Measurements from ENCODE around the gene PVALEF. TPM values are rescaled to one million over a fixed set of nuclear protein-coding genes. Genes with fewer than 3 reads are reported as not detected.

Gene PVALEF
- total and polyA plus RNA-seq, 2 of the 8 experiments (the other 6 are each of a cell fraction or from before 2014, with no cell fraction given), result 0.03 TPM; not detected in 1

DNA sequence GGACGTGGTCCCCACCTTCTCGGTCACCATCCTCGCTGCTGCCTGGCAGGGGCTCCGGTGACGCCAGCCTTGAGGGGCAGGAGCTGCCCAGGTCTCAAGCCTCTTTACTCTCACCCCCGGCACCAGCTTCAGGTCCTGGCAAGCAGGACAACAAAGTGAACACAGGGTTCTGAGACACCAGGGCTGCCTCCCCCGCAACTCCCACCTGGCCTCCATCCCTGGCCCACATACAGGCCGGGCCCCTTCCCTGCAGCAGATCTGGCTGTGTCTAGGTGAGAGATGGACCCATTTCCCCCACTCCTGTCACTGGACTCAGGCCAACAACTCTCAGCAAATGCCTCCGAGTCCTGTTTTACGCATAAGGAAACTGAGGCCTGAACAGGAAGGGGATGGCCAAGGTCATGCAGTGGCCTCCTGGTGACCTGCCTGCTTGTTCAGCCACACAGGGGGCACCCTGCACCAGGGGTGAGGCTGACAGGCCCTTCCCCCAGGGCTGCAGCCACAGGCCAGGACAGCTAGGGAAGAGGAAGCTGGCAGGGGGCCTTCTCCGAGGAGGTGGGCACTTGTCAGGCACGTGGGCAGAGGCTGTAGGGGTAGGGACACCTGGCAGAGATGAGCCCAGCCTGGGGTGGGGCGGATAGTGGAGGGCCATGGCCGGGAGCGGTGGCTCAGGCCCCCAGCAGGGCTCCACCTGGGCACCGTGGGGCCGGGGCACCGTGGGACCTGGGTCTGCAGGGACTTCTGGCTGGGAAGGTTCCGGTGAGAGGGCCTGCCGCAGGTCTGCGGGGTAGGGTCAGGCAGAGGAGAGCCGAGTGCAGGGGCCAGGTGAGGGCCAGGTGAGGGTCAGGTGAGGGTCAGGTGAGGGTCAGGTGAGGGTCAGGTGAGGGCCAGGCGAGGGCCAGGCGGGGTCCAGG is 46.7 kb upstream of the PVALEF start:
- no peak overlapping the region for H2BK120ac ChIP-seq (replicated peaks; ENCODE audit: low read depth, low read length)
- peak overlapping the region in 2 of 4 experiments; percentile 26 to 66; a peak in 4 of 8 replicates for H3K4me3 ChIP-seq (ENCODE audit: extremely low read depth in 1 of 4, insufficient read depth in 2 of 4, low read depth in 3 of 4, low read length in 4 of 4)
- H2BK15ac ChIP-seq (ENCODE audit: low read length), result no peak overlapping the region
- no peak overlapping the region for H2AK5ac ChIP-seq (ENCODE audit: low read depth, low read length)
- no peak overlapping the region for H3K14ac ChIP-seq (ENCODE audit: insufficient read length)
- ChIA-PET CTCF (ENCODE audit: partially characterized antibody) (no interaction called here), POLR2A (ENCODE audit: partially characterized antibody) (interaction anchor here (0.7 to 2.3 kb wide), 3 partner anchors 13 to 395 kb away, joined by 3 to 8 read pairs (median 4); partner anchors contain the start of gene ACTG1)
- H3K9ac ChIP-seq (replicated peaks in 1 of 4; ENCODE audit: extremely low read depth in 1 of 4, low read depth in 3 of 4, low read length in 3 of 4), result no peak overlapping the region; a peak in 2 of 7 replicates
- H3K23ac ChIP-seq (ENCODE audit: insufficient read length), result no peak overlapping the region
- no peak overlapping the region for H3K18ac ChIP-seq (ENCODE audit: extremely low read depth, low read length)
- FAIRE-seq, result no peak
- no peak overlapping the region for H2BK20ac ChIP-seq (ENCODE audit: low read length)
- no peak for DNase-seq (ENCODE audit: low read depth in 1 of 2, low spot score in 2 of 2)
- 0 out of 2 replicates have a peak overlapping the region, but pooled peaks have one; percentile 0 for H2BK12ac ChIP-seq (ENCODE audit: low read depth, low read length)
- 76% methylated on average over 22 of the region's 24 CpGs; no CpG with 5 or more reads in 1 of the 2 experiments for WGBS, 2 experiments (ENCODE audit: extremely low coverage in 1 of 2, insufficient coverage in 1 of 2, insufficient read length in 1 of 2, insufficient replicate concordance in 2 of 2, low coverage in 1 of 2, low lambda C conversion rate in 2 of 2, missing lambda C conversion rate in 1 of 2)
- H3K27me3 ChIP-seq (replicated peaks in 1 of 4; ENCODE audit: control insufficient read depth in 3 of 4, extremely low read depth in 1 of 4, insufficient read depth in 3 of 4, low read length in 3 of 4), result peaks cover 0 to 11% (median 7%) of the 10 kb centered on the region in 4 experiments; a peak in 3 of 7 replicates
- TF ChIP-seq, protein P1, sequence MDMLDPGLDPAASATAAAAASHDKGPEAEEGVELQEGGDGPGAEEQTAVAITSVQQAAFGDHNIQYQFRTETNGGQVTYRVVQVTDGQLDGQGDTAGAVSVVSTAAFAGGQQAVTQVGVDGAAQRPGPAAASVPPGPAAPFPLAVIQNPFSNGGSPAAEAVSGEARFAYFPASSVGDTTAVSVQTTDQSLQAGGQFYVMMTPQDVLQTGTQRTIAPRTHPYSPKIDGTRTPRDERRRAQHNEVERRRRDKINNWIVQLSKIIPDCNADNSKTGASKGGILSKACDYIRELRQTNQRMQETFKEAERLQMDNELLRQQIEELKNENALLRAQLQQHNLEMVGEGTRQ (IDR thresholded peaks at IDR 0.05; ENCODE audit: low read length), result 0 out of 2 replicates have a peak, but pooled peaks have one; percentile 45
- no peak for TF ChIP-seq SIX5 (IDR thresholded peaks at IDR 0.05; ENCODE audit: low read depth, low read length)
- TF ChIP-seq RXRA (IDR thresholded peaks at IDR 0.05; ENCODE audit: insufficient read depth, low read depth, low read length), result 0 out of 2 replicates have a peak, but pooled peaks have one; percentile 71
- H3K27ac ChIP-seq (ENCODE audit: low read depth, low read length), result no peak overlapping the region
- no peak overlapping the region for H2AFZ ChIP-seq (ENCODE audit: low read length)
- no peaks in the 10 kb centered on the region for H3K36me3 ChIP-seq (ENCODE audit: control insufficient read depth in 2 of 4, insufficient read depth in 4 of 4, low read length in 3 of 4)
- no peak overlapping the region for H4K91ac ChIP-seq (replicated peaks; ENCODE audit: insufficient read length, low read length)
- no peak overlapping the region for H4K5ac ChIP-seq (ENCODE audit: insufficient read length, low read depth, low read length)
- no peaks in the 10 kb centered on the region for H3K9me3 ChIP-seq (ENCODE audit: insufficient read depth in 2 of 2, low read depth in 1 of 2, low read length in 1 of 2)
- no peaks in the 10 kb centered on the region; the same call in none of the 2 replicates for H3K79me1 ChIP-seq (ENCODE audit: low read depth, low read length)
- no peak overlapping the region for H2BK5ac ChIP-seq (ENCODE audit: low read depth, low read length)
- no peaks in the 10 kb centered on the region for H3K79me2 ChIP-seq (ENCODE audit: control insufficient read depth in 1 of 2, insufficient read depth in 2 of 2, low read length in 2 of 2)
- peak overlapping the region; percentile 46 to 85 for H3K4me2 ChIP-seq (ENCODE audit: insufficient read depth in 1 of 2, low read depth in 2 of 2, low read length in 2 of 2)
- H4K20me1 ChIP-seq (replicated peaks in 1 of 2; ENCODE audit: control insufficient read depth in 1 of 2, insufficient read depth in 2 of 2, low read length in 2 of 2), result no peaks in the 10 kb centered on the region
- peaks cover 3% of the 10 kb centered on the region; the same call in 1 of the 2 replicates for H3K23me2 ChIP-seq (ENCODE audit: low read depth, low read length)
- peak overlapping the region; percentile 36; the same call in 1 of the 2 replicates for H4K8ac ChIP-seq (ENCODE audit: extremely low read depth, insufficient read depth, low read length)
- H3K4me1 ChIP-seq (replicated peaks in 1 of 4; ENCODE audit: control insufficient read depth in 3 of 4, insufficient read depth in 4 of 4, low read length in 3 of 4), result peaks cover 0 to 16% (median 6%) of the 10 kb centered on the region in 4 experiments; a peak in 5 of 7 replicates
- H3K4ac ChIP-seq (replicated peaks; ENCODE audit: insufficient read length, low read depth, low read length), result no peak overlapping the region
- no peak overlapping the region for H3K56ac ChIP-seq (replicated peaks; ENCODE audit: insufficient read length, low read depth, low read length)
